ENCODE results near the gene EEF1AKMT4.

Gene EEF1AKMT4

DNA sequence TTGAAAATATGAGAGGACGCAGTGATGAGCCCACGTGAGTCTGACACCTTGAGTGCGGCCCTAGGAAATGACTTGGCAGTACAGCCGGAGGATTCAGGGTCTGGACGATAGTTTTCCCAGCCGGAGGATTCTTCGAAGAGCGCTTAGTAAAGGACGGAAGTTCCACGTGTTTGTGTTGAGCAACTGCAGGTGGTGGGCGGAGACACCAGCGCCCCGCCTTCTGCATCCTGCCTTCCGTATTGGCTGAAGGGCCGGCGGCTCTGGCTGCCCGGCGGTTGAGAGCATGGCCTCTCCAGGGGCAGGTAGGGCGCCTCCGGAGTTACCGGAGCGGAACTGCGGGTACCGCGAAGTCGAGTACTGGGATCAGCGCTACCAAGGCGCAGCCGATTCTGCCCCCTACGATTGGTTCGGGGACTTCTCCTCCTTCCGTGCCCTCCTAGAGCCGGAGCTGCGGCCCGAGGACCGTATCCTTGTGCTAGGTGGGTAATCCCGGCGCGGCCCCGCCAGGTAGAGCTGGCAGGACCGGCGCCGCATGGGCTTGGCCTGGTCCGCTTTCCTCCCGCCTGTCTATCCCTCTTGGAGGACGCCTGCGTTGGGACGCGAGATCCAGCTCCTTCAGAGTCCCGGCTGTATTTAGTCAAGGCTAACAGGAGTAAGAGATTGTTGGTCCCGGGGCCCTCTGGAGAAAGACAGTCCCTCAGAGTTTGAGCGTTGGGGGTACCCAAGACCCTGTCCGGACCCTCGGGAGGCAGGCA, at the start of gene EEF1AKMT4:
Gene EEF1AKMT4, plus strand, starts transcription at position 261 of the 755 bp plus-strand sequence. Its CDS starts 23 bp downstream, at position 284.
- peak; percentile 98 for DNase-seq (ENCODE audit: low spot score)

- no peak for DNase-seq (ENCODE audit: low spot score)
Measured at GRCh38 chr3:184200825-184201224, 48.6 kb upstream of the EEF1AKMT4 start.

GRCh38 chr3:184203526-184203925, 45.9 kb upstream of the EEF1AKMT4 start:
- DNase-seq (ENCODE audit: low spot score) = no peak

DNA sequence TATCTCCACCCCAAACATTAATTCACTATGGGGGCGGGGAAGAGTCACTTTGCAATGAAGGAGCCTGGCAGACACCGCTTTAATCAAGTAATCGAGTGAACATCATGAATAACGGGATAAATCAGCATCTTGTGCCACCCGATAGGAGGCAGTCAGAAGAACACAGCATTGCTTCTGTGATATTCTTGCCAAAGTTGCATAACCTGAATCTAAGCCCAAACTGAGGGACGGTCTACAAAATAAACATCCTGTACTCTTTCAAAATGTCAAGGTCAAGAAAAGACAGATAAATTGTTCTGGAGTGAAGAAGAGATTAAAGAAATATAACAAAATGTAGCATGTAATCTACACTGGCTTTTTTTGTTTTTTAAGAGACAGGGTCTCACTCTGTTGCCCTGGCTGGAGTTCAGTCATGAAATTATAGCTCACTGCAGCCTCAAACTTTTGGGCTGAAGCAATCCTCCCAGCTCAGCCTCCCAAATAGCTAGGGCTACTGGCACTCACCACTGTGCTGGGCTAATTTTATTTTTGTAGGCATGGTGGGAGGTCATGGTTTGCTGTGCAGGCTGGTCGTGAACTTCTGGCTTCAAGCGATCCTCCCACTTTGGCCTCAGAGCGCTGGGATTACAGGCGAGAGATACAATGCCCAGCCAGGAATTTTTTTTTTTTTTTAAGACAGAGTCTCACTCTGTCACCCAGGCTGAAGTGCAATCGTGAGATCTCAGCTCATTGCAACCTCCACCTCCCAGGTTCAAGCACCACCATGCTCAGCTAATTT, 40.1 kb upstream of the EEF1AKMT4 start:
- DNase-seq (ENCODE audit: low spot score) = no peak

- DNase-seq (ENCODE audit: low spot score) = no peak
Measured at GRCh38 chr3:184211297-184211696, 38.2 kb upstream of the EEF1AKMT4 start.

- no peak for DNase-seq (ENCODE audit: low spot score)
Measured at GRCh38 chr3:184211718-184212117, 37.8 kb upstream of the EEF1AKMT4 start.

DNA sequence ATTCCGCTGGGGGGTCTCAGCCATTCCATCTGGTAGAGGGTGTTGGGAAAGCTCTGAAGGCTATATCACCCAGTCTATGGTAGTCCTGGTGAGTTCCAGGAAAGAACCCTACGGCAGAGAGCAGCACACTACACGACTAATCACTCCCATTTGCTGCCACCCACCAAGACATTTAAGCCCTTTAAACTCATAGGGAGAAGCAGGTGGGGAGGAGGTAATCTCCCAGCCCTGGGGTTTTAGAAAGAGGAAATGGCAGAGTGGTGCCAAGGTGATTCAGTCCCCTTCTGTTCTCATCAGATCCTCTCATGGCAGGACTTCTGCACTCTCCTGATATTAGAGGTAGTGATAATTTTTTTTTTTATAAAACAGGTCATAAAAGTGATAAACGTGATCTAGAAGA, 30.7 kb upstream of the EEF1AKMT4 start:
- no peak for DNase-seq (ENCODE audit: low spot score)

DNA sequence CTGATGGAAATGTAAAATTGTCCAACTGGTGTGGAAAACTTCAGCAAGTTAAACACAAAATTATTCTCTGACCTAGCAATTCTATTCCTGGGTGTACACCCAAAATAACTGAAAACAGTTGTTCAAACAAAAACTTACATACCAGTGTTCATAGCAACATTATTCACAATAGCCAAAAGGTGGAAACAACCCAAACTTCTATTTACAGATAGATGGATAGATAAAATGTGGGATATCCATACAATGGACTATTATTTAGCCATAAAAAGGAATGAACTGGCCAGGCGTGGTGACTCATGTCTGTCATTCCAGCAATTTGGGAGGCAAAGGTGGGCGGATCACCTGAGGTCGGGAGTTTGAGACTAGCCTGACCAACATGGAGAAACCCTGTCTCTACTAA, 27.0 kb upstream of the EEF1AKMT4 start:
- no peak for DNase-seq (ENCODE audit: low spot score)

DNA sequence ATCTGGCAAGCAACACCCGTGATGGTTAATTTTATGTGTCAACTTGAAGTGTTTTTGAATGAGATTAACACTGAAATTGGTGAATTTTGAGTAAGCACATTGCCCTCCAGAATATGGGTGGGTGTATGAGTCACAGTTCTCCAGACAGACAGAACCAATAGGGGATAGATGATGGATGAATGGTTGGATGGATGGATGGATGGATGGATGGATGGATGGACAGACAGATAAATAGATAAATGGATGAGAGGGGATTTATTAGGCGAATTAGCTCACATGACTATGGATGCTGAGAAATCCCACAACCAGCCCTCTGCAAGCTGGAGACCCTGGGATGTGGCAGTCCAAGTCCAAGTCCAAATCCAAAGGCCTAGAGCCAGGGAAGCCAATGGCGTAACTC, 25.5 kb upstream of the EEF1AKMT4 start:
- no peak for DNase-seq (ENCODE audit: low spot score)

GRCh38 chr3:184227481-184227935, 22.0 kb upstream of the EEF1AKMT4 start:
- peak; percentile 58 for DNase-seq (ENCODE audit: low spot score)

DNA sequence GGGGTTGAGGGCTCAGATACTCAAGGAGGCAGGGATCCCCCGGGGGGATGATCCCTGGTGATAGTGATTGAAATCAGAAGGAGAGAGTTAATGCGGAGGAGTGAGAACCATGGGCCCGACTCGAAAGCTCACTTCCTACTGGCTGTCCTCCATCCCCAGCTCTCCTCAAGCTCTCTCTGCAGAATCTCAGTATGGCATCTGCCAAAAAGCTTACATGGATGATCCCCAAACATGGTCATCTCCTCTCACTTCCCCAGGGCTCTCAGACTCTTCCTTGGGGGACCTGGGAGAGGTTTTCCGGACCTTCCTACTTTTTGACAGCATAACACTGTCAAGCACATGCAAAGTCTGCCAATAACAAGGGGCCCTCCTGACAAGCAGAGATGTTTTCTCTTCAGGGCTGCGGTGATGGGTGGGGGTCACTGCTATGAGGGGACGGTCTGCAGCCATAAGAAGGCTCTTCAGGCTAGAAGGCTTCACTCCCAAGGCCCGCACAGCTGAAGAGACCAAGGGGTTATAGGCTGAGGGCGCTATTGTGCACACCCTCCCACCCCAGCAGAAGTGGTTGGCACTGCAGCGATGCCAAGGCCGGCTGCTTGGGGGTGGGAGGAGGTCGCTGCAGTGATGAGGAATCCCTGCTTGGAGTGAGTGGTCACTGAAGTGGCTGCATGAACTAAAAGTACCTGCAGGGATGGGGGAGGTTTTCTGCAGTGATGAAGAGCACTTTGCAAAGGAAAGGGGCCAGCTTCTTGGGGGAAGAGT, 20.9 kb upstream of the EEF1AKMT4 start:
- no peak for DNase-seq (ENCODE audit: low spot score)

DNA sequence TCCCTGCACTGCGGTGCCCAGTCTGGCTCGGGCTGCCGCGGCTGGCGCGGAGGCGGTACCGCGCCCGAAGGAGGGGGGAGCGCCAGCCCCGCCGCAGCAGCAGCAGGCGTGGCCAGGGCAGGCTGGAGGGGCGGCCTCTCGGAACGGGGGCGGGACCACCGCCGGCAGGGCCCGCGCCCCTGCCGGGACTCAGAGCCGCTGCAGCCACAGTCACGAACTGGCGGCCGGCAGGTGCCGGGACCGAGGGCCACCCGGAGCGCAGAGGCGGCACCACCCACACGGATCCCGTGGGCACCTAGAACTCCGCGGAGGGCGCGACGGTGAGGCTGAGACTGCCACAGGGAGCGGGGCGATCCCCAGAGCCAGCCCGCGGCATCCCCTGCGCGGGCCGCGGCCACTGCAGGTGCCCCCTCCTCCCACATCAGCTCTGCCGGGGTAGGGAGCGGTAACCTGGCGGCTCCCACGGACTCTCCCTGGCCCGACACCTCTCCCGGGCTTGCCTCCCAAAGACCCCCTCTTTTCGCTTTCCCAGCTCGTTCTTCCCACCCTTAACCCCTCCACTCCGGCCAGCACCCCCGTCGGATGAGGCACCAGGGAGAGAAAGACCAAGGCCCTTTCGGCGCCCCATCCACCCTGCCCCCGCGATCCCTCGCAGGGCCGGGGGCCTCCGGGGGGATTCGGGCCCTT, 19.9 kb upstream of the EEF1AKMT4 start, which contains the start of gene VWA5B2:
Gene VWA5B2, plus strand, starts transcription at position 192 of the 687 bp plus-strand sequence. CDS start 944 bp downstream, outside the sequence.
- DNase-seq (ENCODE audit: low spot score) = peak; percentile 39

DNA sequence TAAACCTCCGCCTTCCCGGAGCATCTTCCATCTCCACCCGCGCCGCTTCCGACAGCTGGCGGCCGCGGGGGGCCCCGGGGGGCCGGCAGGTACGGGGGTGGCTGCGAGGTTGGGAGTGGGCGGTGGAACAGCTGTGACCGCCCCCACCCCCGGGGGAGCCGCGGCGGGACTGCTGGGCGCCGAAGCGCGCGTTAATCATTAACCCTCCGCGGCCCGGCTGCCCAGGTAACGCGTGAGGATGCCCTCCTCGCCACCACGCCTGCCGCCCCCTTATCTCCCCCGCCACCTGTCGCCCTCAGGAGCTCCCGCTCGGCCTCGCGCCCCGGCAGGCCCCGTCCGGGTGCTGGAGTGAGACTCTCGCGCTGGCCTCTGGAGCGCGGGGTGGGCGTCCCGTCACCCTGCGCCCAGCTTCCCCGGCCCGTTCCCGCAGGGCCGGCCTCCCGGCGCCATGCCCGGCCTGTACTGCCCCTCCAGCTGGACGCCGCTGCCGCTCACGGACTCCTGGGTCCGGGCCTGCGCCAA, 19.3 kb upstream of the EEF1AKMT4 start:
- DNase-seq (ENCODE audit: low spot score) = no peak

DNA sequence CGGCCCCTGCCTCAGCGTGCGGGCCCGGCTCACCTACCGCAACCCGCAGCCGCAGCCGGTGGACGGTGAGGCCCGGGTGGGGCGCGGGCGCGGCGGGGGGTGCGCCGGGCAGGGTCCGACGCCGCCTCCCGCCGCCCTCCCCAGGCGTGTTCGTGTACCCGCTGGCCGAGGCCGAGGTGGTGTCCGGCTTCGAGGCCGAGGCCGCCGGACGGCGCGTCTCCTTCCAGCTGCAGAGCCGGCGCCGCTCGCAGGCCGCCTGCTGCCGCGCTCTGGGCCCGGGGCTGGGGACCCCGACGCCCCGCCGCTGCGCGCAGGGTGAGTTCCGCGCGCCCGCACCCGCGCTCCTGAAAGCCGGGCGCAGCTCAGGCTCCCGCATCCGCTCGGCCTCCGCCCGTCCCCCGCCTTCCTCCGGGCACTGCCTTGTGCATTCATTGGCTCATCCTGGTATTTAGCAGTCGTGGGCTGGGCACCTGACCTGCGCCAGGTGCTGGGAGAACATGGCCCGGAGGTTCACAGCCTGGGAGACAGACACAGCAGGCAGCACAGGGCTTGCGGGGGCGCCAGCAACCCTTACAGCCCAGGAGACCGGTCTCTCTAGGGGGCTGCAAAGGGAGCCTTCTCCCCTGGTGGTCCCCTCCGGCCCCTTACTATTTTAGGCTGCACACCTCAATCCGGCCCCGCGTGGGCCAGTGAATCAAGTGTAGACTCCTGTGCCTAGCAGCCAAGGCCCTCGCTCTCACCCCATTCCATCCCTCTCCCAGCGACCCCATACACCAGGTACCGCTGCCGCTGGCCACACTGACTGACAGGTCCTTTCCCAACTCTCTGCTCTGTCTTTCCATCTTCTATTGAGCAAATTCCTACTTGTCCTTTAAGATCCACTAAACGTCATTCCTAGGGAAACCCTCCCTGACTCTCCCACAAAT, 18.6 kb upstream of the EEF1AKMT4 start:
- no peak for DNase-seq (ENCODE audit: low spot score)

DNA sequence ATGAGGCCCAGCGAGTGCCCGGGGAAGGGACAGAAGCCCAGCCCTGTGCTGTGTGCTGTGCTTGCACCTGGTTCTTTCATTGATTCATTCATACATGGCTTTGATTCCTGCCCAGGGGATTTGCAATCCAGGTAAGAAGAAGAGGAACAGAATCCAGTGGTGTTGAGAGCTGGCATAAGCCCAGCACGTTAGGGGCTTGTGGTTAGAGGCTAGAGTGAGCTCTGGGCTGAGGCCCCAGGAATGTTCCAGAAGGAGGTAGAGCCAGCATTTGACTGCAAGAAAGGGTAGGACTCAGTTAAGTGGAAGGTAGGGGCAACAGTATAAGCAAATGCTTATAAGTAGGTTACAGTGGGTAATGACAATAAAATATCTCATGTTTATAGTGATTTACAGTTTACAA, 17.8 kb upstream of the EEF1AKMT4 start:
- DNase-seq (ENCODE audit: low spot score) = no peak

- DNase-seq (ENCODE audit: low spot score) = no peak
Measured at GRCh38 chr3:184233127-184233843, 16.2 kb upstream of the EEF1AKMT4 start.

- DNase-seq (ENCODE audit: low spot score) = no peak
Measured at GRCh38 chr3:184234224-184234623, 15.2 kb upstream of the EEF1AKMT4 start.

DNA sequence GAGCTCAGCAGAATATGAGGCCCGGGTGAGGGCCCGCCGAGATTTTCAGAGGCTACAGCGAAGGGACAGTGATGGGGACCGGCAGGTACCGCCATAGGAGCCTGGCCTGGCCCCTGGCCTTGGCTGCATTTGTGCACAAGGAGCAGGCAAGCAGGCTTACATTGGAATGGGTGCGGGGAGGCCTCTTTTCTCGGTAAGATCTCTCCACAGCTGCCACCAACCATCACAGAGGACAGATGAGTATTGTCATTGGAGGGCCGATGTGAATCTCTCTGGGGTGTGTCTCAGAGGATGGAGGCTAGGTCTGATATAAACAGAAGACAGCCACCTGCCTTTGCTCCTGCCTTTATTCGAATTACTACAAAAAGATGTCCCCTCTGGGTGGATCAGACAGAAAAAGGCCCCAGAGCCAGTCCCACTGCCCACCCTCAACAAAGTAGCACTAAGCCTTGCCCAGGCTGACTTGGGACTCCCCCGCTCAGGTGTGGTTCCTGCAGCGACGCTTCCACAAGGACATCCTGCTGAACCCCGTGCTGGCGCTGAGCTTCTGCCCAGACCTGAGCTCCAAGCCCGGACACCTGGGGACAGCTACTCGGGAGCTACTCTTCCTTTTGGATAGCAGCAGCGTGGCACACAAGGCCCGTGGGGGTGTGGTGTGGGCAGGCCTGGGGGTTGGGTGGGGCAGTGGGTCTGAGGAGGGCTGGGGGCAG, 14.6 kb upstream of the EEF1AKMT4 start:
- no peak for DNase-seq (ENCODE audit: low spot score)

GRCh38 chr3:184235381-184236032, 14.0 kb upstream of the EEF1AKMT4 start:
- no peak for DNase-seq (ENCODE audit: low spot score)

All from activated CD4-positive, alpha-beta T cell treated with anti-CD3 and anti-CD28 coated beads, Interleukin-2, Interleukin-4, amounts not matched to agents 100 ng/mL and 50 ng/mL, durations not matched to agents 16 hours and 8 hours (primary cell).